GM21786 (cell line): ENCODE measurements around the gene XXYLT1.

Experiments used
- ATAC-seq: cut with Tn5 transposase; IDR thresholded peaks from one replicate; pipeline ENCODE4 v1.9.1; 2021; ENCODE audit not compliant: unreplicated experiment

The XXYLT1 gene

DNA sequence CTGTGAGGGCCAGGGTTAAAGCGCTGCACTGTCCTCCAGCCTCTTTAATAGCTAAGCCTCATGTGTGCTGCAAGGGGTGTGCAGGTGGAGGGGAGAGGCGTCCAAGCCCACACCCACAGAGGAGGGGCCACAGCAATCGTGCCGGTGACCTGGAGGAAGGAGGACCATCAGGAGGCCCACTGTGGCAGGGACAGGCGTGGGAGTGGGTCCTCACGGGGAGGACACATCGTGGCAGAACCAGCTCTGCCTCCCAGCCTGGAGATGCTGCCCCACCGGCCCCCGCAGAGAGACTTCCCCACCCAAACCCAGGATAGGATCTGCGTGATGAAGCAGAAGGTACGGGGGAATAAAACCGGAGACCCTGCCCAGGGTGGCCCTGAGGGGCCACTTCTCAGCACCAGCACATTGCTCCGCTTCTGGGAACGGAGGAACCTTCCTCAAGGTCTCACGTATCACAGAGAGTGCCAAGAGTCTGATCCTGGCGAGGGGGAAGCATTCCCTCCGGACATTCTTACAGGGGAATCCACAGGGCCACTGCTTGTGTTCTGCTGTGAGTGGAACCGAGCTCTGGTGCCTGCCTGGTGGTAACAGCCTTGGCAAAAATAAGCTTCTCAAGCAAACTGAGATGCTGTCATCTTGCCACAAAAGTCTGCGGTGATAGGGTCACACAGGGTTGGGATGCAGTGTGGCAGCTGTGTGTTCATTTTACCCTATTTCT, 199.8 kb downstream of the XXYLT1 start:
- ATAC-seq = no peak

DNA sequence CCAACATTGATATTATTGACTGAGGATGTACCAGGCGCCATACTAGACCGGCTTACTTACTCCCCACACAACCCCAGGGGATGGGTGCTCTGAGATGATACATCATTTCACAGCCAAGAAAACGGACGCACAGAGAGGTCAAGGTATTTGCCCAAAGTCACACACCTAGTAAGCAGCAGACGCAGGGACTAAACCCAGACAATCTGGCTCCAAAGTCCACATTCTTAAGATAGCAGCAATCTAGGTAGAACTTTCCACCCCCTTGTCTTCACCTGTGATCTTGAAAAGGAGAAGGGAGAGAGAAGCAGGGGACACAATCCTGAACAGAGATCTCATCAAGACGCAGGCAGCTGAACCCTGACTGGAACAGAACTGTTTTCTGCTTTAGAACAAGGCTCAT, 200.6 kb downstream of the XXYLT1 start:
- ATAC-seq = no peak

DNA sequence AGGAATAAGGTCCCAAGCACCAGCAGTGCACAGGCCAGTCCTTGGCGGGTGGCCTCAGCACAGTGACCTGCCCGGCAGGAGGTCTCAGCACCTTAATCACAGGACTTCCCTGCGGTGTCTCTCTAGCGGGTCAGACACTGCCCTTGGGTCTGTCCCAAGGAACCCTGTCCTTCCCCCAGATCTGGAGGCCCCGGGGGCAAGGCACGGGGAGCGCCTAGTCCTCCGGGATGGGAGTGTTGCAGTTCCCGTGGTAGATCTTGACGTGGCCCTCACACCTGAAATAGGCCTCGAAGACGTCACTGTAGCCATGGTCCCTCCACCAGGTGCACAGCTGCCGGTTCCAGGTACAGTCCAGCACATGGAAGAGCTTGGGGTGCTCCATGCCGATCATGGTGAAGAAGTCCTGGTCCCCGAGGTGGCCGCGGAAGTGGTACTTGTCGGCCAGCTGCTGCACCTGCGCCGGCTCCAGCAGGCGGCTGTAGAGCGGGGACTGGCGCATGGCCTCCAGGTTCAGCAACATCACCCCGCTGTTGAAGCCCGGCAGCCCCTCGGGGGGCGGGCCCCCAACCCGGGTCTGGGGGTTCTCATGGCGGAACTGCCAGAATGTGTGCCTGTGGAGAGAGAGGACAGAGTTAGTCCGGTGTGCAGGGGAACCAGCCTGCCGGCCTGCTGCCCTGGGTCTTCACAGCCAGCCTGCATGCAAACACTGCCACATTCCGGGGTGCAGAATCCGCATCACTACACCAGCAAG, 201.3 kb downstream of the XXYLT1 start:
- no peak for ATAC-seq

DNA sequence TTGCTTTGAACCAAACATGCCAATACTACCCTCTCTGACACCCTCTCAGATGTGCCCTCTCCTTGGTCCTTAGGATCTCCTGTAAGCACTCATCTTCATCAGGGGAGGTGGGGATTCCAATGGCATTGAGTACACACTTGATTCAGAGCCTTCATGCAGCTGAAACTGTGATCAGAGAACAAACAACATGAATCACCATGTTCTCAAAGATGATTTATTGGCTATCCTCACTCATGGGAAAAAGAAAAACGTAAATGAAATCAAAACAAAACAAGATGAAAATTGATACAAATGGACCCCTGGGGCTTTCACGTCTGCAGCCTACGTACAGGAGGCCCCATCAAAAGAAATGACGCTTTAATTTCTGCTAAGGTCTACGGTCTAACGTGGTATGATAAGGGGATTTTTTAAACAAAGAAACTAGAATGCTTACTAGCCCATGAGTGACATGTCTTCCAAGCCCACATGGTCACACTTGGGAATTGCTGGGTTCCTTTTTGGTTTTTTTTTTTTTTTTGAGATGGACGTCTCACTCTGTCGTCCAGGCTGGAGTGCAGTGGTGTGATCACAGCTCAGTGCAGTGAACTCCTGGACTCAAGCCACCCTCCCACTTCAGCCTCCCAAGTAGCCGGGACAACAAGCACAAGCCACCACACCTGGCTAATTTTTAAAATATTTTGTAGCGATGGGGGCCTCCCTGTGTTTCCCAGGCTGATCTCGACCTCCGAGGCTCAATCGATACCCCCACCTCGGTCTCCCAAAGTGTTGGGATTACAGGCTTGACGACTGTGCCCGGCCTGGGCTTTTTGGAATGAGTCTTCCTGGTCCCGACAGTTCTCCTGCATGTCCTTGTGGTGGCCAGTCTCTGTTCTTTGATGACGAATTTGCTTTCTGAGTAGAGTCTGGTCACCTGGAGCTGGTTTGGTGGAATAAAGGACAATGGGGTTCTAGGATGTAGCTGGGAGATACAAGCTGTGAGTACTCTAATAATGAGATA, 202.6 kb downstream of the XXYLT1 start:
- no peak for ATAC-seq

DNA sequence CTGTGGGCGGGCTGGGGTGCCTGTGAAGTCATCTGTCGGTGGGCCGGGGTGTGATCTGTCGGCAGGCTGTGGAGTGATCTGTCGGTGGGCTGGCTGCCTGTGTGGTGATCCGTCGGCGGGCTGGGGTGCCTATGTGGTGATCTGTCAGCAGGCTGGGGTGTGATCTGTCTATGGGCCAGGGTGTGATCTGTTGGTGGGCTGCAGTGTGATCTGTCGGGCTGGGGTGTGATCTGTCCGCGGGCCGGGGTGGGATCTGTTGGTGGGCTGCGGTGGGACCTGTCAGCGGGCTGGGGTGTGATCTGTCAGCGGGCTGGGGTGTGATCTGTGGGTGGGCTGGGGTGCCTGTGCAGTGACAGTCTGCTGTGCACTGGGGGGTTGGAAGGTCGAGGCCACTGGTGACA, 204.5 kb downstream of the XXYLT1 start:
- no peak for ATAC-seq

DNA sequence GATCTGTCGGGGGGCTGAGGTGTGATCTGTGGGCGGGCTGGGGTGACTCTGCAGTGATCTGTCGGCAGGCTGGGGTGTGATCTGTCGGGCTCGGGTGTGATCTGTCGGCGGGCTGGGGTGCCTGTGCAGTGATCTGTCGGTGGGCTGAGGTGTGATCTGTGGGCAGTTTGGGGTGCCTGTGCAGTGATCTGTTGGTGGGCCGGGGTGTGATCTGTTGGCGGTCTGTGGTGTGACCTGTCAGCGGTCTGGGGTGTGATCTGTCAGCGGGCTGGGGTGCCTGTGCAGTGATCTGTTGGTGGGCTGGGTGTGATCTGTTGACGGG, 205.1 kb downstream of the XXYLT1 start:
- no peak for ATAC-seq

DNA sequence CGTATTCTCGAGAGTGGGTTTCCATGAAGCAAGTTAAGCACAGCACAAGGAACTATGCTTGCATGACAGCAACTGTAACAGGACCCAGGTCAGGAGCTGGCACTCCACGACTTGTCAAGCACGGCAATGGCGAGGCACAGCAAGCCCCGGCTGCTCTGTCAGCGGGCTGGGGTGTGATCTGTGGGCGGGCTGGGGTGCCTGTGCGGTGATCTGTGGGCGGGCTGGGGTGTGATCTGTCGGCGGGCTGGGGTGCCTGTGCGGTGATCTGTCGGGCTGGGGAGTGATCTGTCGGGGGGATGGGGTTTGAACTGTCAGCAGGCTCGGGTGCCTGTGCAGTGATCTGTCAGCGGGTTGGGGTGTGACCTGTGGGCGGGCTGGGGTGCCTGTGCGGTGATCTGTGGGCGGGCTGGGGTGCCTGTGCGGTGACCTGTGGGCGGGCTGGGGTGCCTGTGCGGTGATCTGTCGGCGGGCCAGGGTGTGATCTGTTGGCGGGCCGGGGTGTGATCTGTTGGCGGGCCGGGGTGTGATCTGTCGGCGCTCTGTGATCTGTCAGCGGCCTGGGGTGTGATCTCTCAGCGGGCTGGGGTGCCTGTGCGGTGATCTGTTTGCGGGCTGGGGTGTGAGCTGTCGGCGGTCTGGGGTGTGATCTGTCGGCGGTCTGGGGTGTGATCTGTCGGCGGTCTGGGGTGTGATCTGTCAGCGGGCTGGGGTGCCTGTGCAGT, 205.7 kb downstream of the XXYLT1 start:
- no peak for ATAC-seq

DNA sequence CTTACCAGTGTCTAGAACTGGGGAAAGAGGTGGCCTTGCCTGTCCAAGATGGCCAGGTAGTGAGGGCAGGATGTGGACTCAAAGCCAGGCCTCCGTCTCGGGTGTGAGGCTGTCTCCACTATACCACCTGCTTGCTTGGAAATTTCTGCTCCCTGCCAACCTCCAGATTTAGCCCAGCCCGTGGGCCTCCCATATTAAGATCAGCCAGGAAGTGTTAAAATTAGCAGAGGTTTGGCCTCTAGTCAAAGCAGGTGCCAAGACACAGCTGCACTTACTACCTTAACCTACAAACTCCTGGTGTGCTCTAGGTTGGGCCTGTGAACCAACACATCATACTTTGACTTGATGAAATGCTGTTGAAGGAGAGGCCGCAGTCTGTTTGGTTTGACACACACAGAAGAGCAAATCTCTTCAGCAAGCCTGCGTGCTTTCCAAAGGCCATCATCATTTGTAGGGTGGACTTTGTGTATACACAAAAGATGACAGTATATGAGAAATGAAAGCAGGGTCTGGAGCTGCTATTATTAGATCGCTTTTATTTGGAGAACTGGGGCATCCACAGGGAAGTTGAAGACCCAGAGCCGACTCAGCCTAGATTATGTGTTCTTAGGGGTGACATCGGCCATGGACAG, 206.5 kb downstream of the XXYLT1 start:
- no peak for ATAC-seq

DNA sequence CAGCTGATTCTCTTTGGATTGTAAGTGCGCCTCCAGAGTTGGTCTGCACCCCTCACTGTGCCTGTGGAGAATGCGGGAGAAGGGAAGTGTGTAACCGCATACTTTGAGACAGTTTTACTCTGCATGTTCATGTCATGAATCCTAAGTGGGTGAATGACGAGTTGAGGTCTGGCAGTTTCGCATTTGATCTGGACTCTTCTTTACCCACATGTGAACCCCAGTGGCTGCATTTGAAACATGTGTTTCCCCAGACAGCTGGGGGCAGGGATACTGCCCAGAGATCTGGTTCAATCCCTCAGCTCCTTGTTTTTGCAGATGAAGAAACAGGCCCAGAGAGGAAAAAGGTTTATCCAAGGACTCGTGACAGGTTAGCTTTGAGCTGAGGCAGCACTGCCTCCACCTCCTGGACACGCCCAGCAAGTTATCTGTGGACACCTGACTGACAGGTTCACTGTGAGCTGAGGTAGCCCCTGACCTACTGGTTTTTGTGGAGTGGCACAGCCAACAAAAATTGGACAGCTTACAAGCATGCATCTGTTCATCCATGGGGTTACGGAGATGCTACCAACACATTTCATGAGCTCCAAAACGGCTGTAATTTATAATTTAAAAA, 207.3 kb downstream of the XXYLT1 start:
- ATAC-seq = no peak

DNA sequence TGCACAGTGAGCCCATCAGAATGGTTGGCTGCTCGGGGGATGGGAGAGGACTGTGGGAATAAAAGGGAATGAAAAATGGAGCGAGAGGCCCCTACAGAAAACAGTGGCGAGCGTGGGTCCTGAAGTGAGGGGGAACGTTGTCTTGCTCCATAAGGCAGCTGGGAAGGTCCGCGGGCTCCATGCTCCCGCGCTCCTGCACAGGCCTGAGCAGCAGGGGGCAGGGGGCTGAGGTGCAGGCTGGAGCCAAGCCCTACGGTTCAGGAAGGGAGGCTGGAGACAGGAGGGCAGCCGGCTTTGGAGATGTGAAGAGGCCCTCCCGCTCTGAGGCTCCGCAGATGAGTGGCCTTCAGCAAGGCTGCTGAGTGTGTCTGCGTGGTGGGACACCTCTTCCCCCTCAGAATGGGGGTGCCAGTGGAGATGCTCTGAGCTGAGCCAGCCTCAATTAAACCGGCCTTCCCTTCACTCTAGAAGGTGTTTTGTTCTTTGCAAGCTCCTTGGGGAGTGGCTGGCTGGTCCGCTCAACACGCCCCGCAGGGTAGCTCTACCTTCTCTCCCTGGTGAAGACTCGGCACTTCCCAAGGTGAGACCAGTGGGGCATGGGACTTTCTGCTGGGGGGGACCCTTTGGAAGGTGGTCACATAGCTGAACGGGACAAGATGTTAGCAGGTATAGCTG, 208.0 kb downstream of the XXYLT1 start:
- no peak for ATAC-seq

DNA sequence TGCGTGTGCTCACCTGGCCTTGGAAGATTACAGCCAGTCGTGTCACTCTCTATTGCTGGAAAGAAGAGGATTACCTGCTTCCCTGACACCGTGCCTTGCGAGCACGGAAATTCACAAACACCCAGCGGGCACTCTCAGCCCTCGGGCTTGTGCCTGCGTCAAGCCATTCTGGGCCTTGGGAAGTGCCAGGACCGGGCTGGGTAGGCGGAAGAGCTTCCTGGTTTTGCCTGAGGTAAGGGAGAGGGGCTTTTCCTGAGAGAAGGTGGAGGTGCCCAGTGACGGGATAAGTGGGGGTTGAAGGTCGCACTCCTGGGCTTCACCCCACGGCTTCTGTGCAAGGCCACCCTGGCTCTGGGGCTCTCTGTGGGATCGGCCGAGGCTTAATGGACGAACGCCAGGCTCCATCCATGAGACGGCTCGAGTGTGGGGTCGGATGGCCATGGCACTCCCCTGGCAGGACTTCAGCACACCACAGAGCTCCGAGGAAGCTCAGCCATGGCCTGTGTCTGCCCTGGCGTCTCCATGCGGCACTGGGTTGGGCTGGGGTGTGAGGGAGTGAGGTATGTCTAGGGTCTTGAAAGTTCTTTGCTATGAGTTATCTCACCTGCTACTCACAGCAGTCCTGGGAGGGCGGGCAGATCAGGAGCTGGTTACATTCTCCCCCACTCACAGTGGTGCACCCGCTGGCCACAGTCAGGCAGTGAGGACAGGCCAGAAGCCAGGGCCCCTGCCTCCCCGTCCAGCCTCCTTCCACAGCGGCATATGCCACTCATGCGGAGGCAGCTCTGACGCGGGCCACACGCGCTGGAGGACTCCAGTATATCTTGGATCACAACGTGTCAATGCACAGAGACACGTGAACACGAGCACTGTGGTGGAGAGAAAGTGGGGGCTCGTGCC, 209.0 kb downstream of the XXYLT1 start:
- no peak for ATAC-seq

DNA sequence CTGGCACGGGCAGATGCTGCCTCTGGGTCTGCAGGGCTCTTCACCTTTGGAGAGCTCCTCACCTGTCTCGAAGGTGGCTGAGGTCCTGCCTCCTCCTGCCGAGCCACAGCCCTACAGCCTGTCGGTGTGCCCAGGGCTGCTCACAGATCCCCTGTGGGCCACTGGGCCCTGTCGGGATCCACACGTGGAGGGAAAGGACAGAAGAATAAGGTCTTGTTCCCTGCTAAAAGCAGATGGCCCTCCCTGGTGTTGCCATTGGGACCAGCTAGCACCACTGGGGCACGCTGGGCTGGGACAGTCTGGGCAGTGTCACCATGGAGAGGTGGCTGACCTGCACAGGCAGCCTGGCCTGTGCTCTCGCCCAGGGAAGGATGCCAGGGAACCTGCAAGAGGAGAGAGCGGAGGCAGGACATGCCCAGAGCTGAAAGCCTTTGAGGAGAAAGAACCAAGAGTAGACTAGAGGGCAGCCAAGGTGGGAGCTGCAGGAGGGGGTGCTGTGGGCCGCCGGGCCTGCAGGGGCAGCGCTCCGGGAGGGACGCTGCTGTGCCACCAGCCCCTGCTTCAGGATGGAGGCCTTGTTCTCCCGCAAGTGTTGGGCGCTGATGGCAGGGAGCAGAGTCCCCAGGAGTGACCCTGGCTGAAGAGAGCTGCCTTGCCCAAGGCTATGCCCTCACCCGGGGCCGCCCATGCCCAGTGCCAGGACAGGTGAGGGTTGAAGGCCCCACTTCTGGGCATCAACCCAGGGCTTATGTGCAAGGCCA, 210.2 kb downstream of the XXYLT1 start:
- ATAC-seq = no peak

DNA sequence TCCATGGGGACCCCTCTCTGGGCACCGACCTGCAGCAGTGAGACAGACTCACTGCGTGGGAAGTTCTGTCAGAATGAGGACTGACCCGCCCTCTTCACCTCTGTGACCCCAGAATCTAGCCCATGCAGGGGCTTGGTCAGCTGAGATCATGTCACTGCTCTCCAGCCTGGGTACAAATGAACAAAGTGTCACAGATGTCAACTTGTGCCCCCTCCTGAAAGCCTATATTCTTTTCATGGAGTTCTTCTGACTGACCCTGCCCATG, 210.8 kb downstream of the XXYLT1 start:
- ATAC-seq = no peak

DNA sequence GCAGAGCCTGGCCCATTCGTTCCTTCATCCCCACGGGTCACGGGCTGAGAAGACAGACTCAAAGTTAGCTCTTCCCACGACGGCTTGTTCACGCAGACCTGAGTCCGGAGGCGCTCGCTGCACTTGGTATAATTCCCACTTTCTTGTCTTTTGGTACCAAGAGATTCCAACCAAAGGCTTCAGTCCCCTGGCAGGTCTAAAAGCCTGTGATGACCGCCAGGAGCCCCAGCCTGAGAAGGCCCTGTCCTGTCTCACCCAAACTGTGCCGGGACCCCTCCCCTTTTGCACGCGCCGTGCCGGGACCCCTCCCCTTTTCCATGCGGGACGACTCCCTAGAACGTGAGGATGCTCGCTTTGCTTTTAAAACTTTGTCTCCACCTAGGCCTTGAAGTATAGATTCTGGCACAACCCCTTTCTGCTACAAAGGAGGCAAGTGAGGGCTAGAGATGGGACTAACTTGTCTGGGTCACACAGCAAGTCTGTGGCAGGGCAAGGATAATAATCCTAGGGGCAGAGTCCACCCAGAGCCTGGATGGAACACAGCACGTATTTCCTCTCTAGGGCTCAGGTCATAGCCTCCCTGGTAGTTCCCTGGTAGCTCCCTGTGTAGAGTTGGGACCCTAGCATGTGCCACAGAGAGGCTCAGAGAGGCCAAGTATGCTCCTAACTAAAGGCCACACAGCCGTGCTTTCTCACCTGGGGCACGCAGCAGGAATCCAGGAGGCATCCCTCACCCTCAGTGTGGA, 211.3 kb downstream of the XXYLT1 start:
- no peak for ATAC-seq

DNA sequence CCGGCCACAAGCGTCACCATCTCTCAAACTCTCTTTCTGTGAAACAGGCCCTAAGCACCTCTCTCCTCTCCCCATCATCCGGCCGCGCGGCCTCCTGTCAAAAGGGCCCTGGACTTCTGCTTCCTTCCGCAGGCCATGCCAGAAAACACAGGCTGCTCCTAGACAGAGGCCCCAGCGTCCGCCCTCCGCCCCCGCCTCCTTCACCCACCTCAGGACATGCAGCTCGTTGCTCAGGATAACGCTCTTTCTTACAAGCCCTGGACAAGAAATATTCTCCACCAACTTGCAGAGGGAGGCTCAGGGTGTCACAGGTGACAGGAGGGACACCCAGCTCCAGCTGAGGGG, 212.0 kb downstream of the XXYLT1 start:
- ATAC-seq = no peak

DNA sequence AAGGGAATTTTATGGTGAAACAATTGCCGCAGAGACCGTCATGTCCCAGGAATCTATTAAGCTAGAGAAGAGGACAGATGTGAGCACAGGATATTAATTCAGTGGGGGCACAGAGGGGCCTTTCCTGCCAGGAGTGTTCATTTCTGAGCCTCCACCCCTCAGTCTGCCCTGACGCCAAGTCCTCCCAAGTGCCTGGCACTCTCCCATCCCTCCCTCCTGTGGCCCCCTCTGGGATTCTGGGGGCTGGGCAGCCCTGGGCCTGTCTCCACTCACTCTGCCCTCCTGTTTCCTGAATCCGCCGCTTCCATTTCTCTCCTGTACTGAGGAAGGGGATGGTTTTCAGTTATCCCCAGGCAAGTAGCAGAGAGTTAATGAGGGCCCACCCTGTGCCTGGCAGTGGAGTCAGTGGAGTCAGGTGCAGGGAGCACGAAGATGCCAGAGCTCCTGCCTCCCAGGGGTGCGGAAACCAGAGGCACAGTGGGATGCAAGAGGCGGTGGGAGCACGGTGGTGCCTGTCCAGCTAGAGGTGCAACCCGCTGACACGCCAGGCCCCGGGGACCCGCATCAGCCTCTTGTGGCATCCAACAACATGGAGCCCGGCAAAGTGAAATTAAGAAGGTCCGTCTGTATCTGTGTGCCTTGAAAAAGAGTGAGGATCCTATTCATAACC, 212.5 kb downstream of the XXYLT1 start:
- ATAC-seq = no peak

DNA sequence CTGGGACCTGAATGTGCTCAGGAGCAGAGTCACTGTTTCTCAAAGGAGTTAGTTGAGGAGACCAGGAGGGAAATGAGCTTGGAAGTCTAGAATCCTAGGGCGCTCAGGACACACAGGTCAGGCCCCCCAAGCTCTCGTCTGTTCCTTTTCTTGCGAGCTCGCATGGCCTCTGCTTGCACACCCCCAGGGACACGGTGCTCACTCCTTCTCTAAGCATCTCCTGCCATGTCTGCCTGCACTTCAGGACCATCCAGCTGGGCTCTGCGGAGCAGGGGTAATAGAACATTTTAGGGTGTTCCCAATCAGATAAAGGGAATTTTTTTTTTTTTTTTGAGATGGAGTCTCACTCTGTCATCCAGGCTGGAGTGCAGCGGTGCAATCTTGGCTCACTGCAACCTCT, 213.2 kb downstream of the XXYLT1 start:
- no peak for ATAC-seq
